Liver (tissue), 9 donors: ENCODE data around the gene SLC16A2. TPM values are rescaled to one million over a fixed set of nuclear protein-coding genes. Genes with fewer than 3 reads are reported as not detected.

Experiments used
- DNase-seq: peaks from one replicate; pipeline ENCODE4 v3.0.0-alpha.2; 2017; ENCODE audit warnings: low spot score
- H3K27ac ChIP-seq, 2 donors: one replicate each; pipeline ENCODE4 v1.7.0; 2013; ENCODE audit warnings: inconsistent platforms in 2 of 2, low read length in 2 of 2, control low read depth in 1 of 2, low read depth in 1 of 2, mild to moderate bottlenecking in 1 of 2
- H3K27me3 ChIP-seq, 4 donors: one replicate each; pipeline versions ENCODE4 v1.6.1 to v1.7.0; 2013; ENCODE audit warnings: low read length in 3 of 4, inconsistent platforms in 1 of 4, mild to moderate bottlenecking in 1 of 4, moderate library complexity in 1 of 4; ENCODE audit not compliant: control insufficient read depth in 4 of 4, insufficient read depth in 4 of 4
- H3K36me3 ChIP-seq, 4 donors: one replicate each; pipeline versions ENCODE4 v1.6.1 to v1.7.0; 2013; ENCODE audit warnings: low read length in 3 of 4, mild to moderate bottlenecking in 3 of 4, low read depth in 1 of 4, moderate library complexity in 1 of 4; ENCODE audit not compliant: control insufficient read depth in 4 of 4, insufficient read depth in 3 of 4
- H3K4me1 ChIP-seq, 4 donors: one replicate each; pipeline versions ENCODE4 v1.6.1 to v1.7.0; 2013; ENCODE audit warnings: low read length in 3 of 4, mild to moderate bottlenecking in 3 of 4, moderate library complexity in 1 of 4; ENCODE audit not compliant: control insufficient read depth in 4 of 4, insufficient read depth in 4 of 4
- H3K4me3 ChIP-seq, 3 donors: one replicate each; pipeline versions ENCODE4 v1.6.1 to v1.7.0; 2013; ENCODE audit warnings: low read length in 3 of 3, control low read depth in 1 of 3, low read depth in 1 of 3, mild to moderate bottlenecking in 1 of 3
- H3K9ac ChIP-seq, 2 donors: one replicate each; pipeline ENCODE4 v1.7.0; 2013; ENCODE audit warnings: low read length in 2 of 2, mild to moderate bottlenecking in 2 of 2, moderate library complexity in 2 of 2, control low read depth in 1 of 2, low read depth in 1 of 2
- H3K9me3 ChIP-seq, 4 donors: one replicate each; pipeline versions ENCODE4 v1.6.1 to v1.7.0; 2013; ENCODE audit warnings: low read length in 3 of 4; ENCODE audit not compliant: control insufficient read depth in 4 of 4
- EGR1 ChIP-seq, 2 donors: IDR thresholded peaks; 2 replicates each; pipeline ENCODE4 v1.6.1; 2016 to 2018; ENCODE audit warnings: antibody characterized with exemption in 2 of 2, low read depth in 2 of 2
- FOXA1 ChIP-seq: IDR thresholded peaks from 2 replicates; pipeline ENCODE4 v1.6.1; 2016; ENCODE audit warnings: antibody characterized with exemption
- FOXA2 ChIP-seq: IDR thresholded peaks from 2 replicates; pipeline ENCODE4 v1.6.1; 2016; ENCODE audit warnings: antibody characterized with exemption
- HNF4A ChIP-seq, 2 donors: conservative IDR thresholded peaks; 2 replicates each; pipeline ENCODE4 v1.6.1; 2016; ENCODE audit warnings: antibody characterized with exemption in 2 of 2, mild to moderate bottlenecking in 2 of 2
- JUND ChIP-seq, 2 donors: IDR thresholded peaks; 2 replicates each; pipeline ENCODE4 v1.6.1; 2016; ENCODE audit warnings: antibody characterized with exemption in 2 of 2
- RAD21 ChIP-seq, 2 donors: IDR thresholded peaks; 2 replicates each; pipeline ENCODE4 v1.6.1; 2016; ENCODE audit warnings: antibody characterized with exemption in 2 of 2, mild to moderate bottlenecking in 2 of 2
- RXRA ChIP-seq, 2 donors: IDR thresholded peaks; 2 replicates each; pipeline ENCODE4 v1.6.1; 2017 to 2018; ENCODE audit warnings: antibody characterized with exemption in 2 of 2, mild to moderate bottlenecking in 1 of 2
- SP1 ChIP-seq: IDR thresholded peaks from 2 replicates; pipeline ENCODE4 v1.6.1; 2018; ENCODE audit warnings: antibody characterized with exemption, mild to moderate bottlenecking
- YY1 ChIP-seq: IDR thresholded peaks from 2 replicates; pipeline ENCODE4 v1.6.1; 2016; ENCODE audit warnings: antibody characterized with exemption, mild to moderate bottlenecking
- WGBS: extraction: QIAGEN DNeasy Blood & Tissue Kit; methylation state at CpG from one replicate; pipeline ENCODE4 v1.1.7; 2013; 5-methylcytosine and 5-hydroxymethylcytosine counted together
- polyA plus RNA-seq, 2 donors: library from polyadenylated mRNA; stranded (reverse) in 1 of 2; unstranded in 1 of 2; fragments of 200-250 nt in 1 of 2; fragments of >200 nt in 1 of 2; fragmentation: Nextera tagmentation in 1 of 2; extraction: Ambion mirVana in 1 of 2; gene quantifications; one replicate each; pipeline versions ENCODE4 v1.2.1 to v1.2.3, GENCODE V29; 2013 to 2015
- total RNA-seq, 2 donors: library from RNA; depleted of rRNA; stranded (reverse); fragments of >200 nt; gene quantifications; one replicate each; pipeline ENCODE4 v1.2.3, GENCODE V29; 2014
- TF ChIP-seq, protein P1 (sequence below): fragments of 150-350 bp; IDR thresholded peaks from 2 replicates; pipeline ENCODE4 v1.5.1; 2017; ENCODE audit warnings: improper control_type of control experiment, low read depth, low read length; ENCODE audit not compliant: missing input control
- TF ChIP-seq, protein P2 (sequence below): IDR thresholded peaks from 2 replicates; pipeline ENCODE4 v1.6.1; 2016; ENCODE audit warnings: antibody characterized with exemption
- TF ChIP-seq, protein P3 (sequence below): IDR thresholded peaks from 2 replicates; pipeline ENCODE4 v1.6.1; 2016; ENCODE audit warnings: antibody characterized with exemption
- donor health status: healthy.
- donor health status: healthy.
- donor health status: healthy.
- donor health status: healthy.
- donor health status: healthy.

SLC16A2 gene
- total and polyA plus RNA-seq, 4 donors, result 10.0 to 32.7 (median 21.9) TPM

DNA sequence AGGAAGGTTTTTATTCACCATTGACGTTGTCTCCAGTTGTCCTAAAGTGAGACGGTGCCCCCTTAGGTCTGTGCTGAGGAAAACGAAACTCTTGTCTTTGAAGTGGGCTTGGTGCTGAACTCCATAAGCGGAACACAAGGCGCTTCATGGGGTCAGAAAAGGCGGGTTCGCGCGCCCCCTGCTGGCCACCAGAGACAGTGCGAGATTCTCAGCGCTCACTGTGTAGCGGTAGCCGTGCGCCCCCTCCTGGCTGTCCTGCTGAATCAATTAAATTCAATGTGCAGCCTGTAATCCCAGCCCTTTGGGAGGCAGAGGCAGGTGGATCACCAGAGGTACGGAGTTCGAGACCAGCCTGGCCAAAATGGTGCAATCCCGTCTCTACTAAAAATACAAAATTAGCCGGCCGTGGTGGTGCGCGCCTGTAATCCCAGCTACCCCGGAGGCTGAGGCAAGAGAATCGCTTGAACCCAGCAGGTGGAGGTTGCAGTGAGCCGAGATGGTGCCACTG is 129.1 kb downstream of the SLC16A2 start:
- H3K27me3 ChIP-seq, result no peaks in the 10 kb centered on the region
- 13% methylated on average over 24 of the region's 24 CpGs for WGBS
- no peak overlapping the region for H3K27ac ChIP-seq
- H3K4me3 ChIP-seq, result no peak overlapping the region
- H3K36me3 ChIP-seq, result no peaks in the 10 kb centered on the region
- no peak overlapping the region for H3K9ac ChIP-seq
- no peaks in the 10 kb centered on the region for H3K9me3 ChIP-seq
- peaks cover 0 to 3% (median 0%) of the 10 kb centered on the region in 4 donors for H3K4me1 ChIP-seq
- DNase-seq, result peak; percentile 83
- TF ChIP-seq FOXA2 (no peak), SP1 (no peak), RAD21 (IDR thresholded peaks at IDR 0.05) (peak; percentile 97 to 99), HNF4A (conservative IDR thresholded peaks at IDR 0.05) (no peak), RXRA (IDR thresholded peaks at IDR 0.05) (peak in 1 of 2 donors; percentile 37), EGR1 (IDR thresholded peaks at IDR 0.05; ENCODE audit: low read depth in 2 of 2) (no peak)
- TF ChIP-seq, protein P1, sequence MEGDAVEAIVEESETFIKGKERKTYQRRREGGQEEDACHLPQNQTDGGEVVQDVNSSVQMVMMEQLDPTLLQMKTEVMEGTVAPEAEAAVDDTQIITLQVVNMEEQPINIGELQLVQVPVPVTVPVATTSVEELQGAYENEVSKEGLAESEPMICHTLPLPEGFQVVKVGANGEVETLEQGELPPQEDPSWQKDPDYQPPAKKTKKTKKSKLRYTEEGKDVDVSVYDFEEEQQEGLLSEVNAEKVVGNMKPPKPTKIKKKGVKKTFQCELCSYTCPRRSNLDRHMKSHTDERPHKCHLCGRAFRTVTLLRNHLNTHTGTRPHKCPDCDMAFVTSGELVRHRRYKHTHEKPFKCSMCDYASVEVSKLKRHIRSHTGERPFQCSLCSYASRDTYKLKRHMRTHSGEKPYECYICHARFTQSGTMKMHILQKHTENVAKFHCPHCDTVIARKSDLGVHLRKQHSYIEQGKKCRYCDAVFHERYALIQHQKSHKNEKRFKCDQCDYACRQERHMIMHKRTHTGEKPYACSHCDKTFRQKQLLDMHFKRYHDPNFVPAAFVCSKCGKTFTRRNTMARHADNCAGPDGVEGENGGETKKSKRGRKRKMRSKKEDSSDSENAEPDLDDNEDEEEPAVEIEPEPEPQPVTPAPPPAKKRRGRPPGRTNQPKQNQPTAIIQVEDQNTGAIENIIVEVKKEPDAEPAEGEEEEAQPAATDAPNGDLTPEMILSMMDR, result peak; percentile 99
- TF ChIP-seq, protein P2, sequence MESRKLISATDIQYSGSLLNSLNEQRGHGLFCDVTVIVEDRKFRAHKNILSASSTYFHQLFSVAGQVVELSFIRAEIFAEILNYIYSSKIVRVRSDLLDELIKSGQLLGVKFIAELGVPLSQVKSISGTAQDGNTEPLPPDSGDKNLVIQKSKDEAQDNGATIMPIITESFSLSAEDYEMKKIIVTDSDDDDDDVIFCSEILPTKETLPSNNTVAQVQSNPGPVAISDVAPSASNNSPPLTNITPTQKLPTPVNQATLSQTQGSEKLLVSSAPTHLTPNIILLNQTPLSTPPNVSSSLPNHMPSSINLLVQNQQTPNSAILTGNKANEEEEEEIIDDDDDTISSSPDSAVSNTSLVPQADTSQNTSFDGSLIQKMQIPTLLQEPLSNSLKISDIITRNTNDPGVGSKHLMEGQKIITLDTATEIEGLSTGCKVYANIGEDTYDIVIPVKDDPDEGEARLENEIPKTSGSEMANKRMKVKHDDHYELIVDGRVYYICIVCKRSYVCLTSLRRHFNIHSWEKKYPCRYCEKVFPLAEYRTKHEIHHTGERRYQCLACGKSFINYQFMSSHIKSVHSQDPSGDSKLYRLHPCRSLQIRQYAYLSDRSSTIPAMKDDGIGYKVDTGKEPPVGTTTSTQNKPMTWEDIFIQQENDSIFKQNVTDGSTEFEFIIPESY, result no peak
- TF ChIP-seq, protein P3, sequence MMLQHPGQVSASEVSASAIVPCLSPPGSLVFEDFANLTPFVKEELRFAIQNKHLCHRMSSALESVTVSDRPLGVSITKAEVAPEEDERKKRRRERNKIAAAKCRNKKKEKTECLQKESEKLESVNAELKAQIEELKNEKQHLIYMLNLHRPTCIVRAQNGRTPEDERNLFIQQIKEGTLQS, result peak; percentile 28

DNA sequence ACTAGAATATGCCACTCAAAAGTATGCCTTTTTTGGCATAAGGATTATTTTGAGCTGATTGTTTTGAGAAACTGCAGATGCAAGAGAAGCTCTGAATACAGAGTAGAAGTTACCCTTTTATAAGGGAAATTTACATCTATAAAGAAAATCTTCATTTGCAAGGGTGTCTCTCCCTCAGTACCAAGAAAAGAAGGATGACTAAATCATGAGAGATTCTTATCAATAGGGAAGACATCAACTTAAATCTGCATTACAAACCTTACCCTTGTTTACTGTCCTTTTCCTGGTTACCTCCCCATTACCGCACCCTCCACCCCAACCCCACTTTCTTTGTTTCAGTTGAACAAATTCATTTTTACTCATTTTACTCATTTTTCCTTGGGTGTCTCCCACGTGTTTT is 130.6 kb downstream of the SLC16A2 start:
- Histone ChIP-seq H3K9ac (no peak overlapping the region), H3K4me3 (no peak overlapping the region), H3K27me3 (no peaks in the 10 kb centered on the region), H3K4me1 (peaks cover 0 to 3% (median 0%) of the 10 kb centered on the region in 4 donors), H3K27ac (no peak overlapping the region), H3K36me3 (no peaks in the 10 kb centered on the region), H3K9me3 (no peaks in the 10 kb centered on the region)
- DNase-seq, result no peak
- TF ChIP-seq, protein P1, result no peak
- TF ChIP-seq JUND (IDR thresholded peaks at IDR 0.05) (no peak), FOXA1 (no peak), FOXA2 (no peak), RAD21 (IDR thresholded peaks at IDR 0.05) (no peak), EGR1 (IDR thresholded peaks at IDR 0.05; ENCODE audit: low read depth in 2 of 2) (no peak), YY1 (no peak), SP1 (no peak), RXRA (IDR thresholded peaks at IDR 0.05) (no peak)
- 44% methylated on average over 2 of the region's 2 CpGs for WGBS
